GM19467 (cell line): ENCODE results near the gene MLKL.
"Not testable (repeated sequence)": the region's sequence is repeated elsewhere in the genome, so short reads cannot be mapped to it uniquely, and the experiment has no call there.

ENCODE experiments used
- ATAC-seq: cut with Tn5 transposase; IDR thresholded peaks from one replicate; pipeline ENCODE4 v1.9.1; 2021; ENCODE audit warnings: mild to moderate bottlenecking, moderate library complexity; ENCODE audit not compliant: unreplicated experiment

The MLKL gene

GRCh38 chr16:74652883-74653282 lies 47.8 kb downstream of the MLKL start:
- not testable (repeated sequence) for ATAC-seq

- ATAC-seq, result no peak
These were observed 48.4 kb downstream of the MLKL start for GRCh38 chr16:74652249-74652648.

GRCh38 chr16:74651841-74652240 lies 48.8 kb downstream of the MLKL start:
- ATAC-seq, result no peak

GRCh38 chr16:74650966-74651567 lies 49.6 kb downstream of the MLKL start:
- no peak for ATAC-seq

- ATAC-seq, result no peak
These were observed 50.7 kb downstream of the MLKL start for GRCh38 chr16:74649839-74650504.

GRCh38 chr16:74641969-74642368 lies 58.7 kb downstream of the MLKL start:
- no peak for ATAC-seq

GRCh38 chr16:74637742-74638453 lies 62.8 kb downstream of the MLKL start:
- no peak for ATAC-seq

GRCh38 chr16:74635303-74635702 lies 65.4 kb downstream of the MLKL start:
- no peak for ATAC-seq

GRCh38 chr16:74633686-74634085 lies 67.0 kb downstream of the MLKL start:
- no peak for ATAC-seq

- ATAC-seq, result no peak
These were observed 73.0 kb downstream of the MLKL start for GRCh38 chr16:74627506-74628220.

GRCh38 chr16:74626741-74627416 lies 73.8 kb downstream of the MLKL start:
- ATAC-seq, result no peak

GRCh38 chr16:74625500-74626350 lies 74.9 kb downstream of the MLKL start:
- no peak for ATAC-seq

GRCh38 chr16:74623839-74624235 lies 76.8 kb downstream of the MLKL start:
- ATAC-seq, result no peak

GRCh38 chr16:74623214-74623838 lies 77.3 kb downstream of the MLKL start:
- no peak for ATAC-seq

GRCh38 chr16:74622005-74622404 lies 78.7 kb downstream of the MLKL start:
- no peak for ATAC-seq
